ENCODE measurements around the gene RAD51B. TPM values are rescaled to one million over a fixed set of nuclear protein-coding genes. Genes with fewer than 3 reads are reported as not detected.

Gene RAD51B
- total RNA-seq, 2 donors from 2014 or later, result 22.8 to 33.8 TPM

DNA sequence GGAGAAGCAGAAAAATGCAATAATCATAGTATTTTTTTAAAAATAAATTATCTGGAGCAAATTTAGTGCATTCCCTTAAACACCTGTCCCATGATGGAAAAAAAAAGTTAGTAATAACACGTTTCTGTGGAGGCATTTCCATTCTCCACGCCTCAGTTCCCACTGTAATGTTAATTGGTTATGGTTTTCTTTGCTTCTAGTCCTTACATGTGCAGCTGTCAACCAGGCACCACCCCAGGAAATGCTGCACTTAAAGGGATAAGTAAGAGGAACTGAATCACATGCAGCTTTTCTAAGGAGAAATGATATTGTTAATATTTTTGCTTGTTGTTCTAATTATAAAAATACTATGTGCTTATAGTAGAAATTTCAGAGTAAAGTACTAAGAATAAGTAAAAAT is 733.0 kb downstream of the RAD51B start:
- Histone ChIP-seq H3K4me1 (ENCODE audit: control insufficient read depth, insufficient read depth, low read length) (no peaks in the 10 kb centered on the region), H3K9ac (ENCODE audit: extremely low read depth, low read length, poor library complexity, severe bottlenecking) (no peak overlapping the region)
- no peak overlapping the region for H3K4me3 Mint-ChIP-seq

DNA sequence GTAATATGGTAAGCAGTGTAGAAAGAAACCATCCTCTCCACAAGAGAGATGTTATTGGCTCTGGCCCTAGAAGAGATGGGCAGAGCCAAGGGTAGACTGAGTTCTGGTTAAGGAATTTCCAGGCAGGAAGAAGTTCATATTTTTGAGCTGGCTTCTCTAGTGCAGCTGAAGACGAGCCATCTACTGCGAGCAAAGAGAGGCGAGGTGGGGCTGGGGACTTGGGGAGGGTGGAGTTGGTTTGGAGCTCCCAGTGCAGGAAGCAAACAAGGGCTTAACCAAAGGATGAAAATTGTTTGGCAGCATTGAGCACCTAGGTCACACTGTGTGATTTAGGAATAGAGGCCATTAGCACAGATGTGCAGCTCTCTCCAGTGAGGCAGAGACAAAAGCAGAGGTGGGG is 733.7 kb downstream of the RAD51B start:
- no peak overlapping the region for H3K9ac ChIP-seq (ENCODE audit: extremely low read depth, low read length, poor library complexity, severe bottlenecking)
- H3K27me3 ChIP-seq (ENCODE audit: control insufficient read depth, insufficient read depth, low read length, poor library complexity, severe bottlenecking), result no peaks in the 10 kb centered on the region
- no peaks in the 10 kb centered on the region for H3K4me1 ChIP-seq (ENCODE audit: control insufficient read depth, insufficient read depth, low read length)
- no peaks in the 10 kb centered on the region for H3K9me3 ChIP-seq (ENCODE audit: control insufficient read depth, low read length)
- H3K27ac ChIP-seq (ENCODE audit: low read depth, low read length), result no peak overlapping the region
- H3K4me3 ChIP-seq (ENCODE audit: low read length), result no peak overlapping the region
- H3K36me3 Mint-ChIP-seq (ENCODE audit: low read depth), result no peaks in the 10 kb centered on the region
- peaks cover 15% of the 10 kb centered on the region for H3K27me3 Mint-ChIP-seq (ENCODE audit: insufficient read depth)
- no peaks in the 10 kb centered on the region for H3K36me3 ChIP-seq (ENCODE audit: control insufficient read depth, insufficient read depth, low read length)
- no peak overlapping the region for H3K27ac Mint-ChIP-seq
- DNase-seq, result peak; percentile 25
- H3K4me1 Mint-ChIP-seq, result peaks cover 32% of the 10 kb centered on the region
- TF ChIP-seq, protein P1, sequence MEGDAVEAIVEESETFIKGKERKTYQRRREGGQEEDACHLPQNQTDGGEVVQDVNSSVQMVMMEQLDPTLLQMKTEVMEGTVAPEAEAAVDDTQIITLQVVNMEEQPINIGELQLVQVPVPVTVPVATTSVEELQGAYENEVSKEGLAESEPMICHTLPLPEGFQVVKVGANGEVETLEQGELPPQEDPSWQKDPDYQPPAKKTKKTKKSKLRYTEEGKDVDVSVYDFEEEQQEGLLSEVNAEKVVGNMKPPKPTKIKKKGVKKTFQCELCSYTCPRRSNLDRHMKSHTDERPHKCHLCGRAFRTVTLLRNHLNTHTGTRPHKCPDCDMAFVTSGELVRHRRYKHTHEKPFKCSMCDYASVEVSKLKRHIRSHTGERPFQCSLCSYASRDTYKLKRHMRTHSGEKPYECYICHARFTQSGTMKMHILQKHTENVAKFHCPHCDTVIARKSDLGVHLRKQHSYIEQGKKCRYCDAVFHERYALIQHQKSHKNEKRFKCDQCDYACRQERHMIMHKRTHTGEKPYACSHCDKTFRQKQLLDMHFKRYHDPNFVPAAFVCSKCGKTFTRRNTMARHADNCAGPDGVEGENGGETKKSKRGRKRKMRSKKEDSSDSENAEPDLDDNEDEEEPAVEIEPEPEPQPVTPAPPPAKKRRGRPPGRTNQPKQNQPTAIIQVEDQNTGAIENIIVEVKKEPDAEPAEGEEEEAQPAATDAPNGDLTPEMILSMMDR (conservative IDR thresholded peaks at IDR 0.05), result no peak
- 96 to 100% methylated on average over 3 of the region's 3 CpGs for WGBS, 2 experiments (ENCODE audit: insufficient coverage in 1 of 2, insufficient read length in 1 of 2)
- no peaks in the 10 kb centered on the region for H3K9me3 Mint-ChIP-seq
- no peak overlapping the region for H3K4me3 Mint-ChIP-seq

More for the DNA sequence above, 733.0 kb downstream of the RAD51B start:
- H3K9me3 Mint-ChIP-seq, result no peaks in the 10 kb centered on the region
- WGBS, 2 experiments (ENCODE audit: insufficient coverage in 1 of 2, insufficient read length in 1 of 2), result 70 to 95% methylated on average over 2 of the region's 2 CpGs
- Histone ChIP-seq H3K9me3 (ENCODE audit: control insufficient read depth, low read length) (no peaks in the 10 kb centered on the region), H3K36me3 (ENCODE audit: control insufficient read depth, insufficient read depth, low read length) (no peaks in the 10 kb centered on the region), H3K27me3 (ENCODE audit: control insufficient read depth, insufficient read depth, low read length, poor library complexity, severe bottlenecking) (no peaks in the 10 kb centered on the region), H3K27ac (ENCODE audit: low read depth, low read length) (no peak overlapping the region), H3K4me3 (ENCODE audit: low read length) (no peak overlapping the region)
- H3K4me1 Mint-ChIP-seq, result peaks cover 36% of the 10 kb centered on the region
- peaks cover 16% of the 10 kb centered on the region for H3K27me3 Mint-ChIP-seq (ENCODE audit: insufficient read depth)
- TF ChIP-seq, protein P1 (conservative IDR thresholded peaks at IDR 0.05), result no peak
- H3K36me3 Mint-ChIP-seq (ENCODE audit: low read depth), result no peaks in the 10 kb centered on the region
- H3K27ac Mint-ChIP-seq, result no peak overlapping the region
- no peak for DNase-seq

DNA sequence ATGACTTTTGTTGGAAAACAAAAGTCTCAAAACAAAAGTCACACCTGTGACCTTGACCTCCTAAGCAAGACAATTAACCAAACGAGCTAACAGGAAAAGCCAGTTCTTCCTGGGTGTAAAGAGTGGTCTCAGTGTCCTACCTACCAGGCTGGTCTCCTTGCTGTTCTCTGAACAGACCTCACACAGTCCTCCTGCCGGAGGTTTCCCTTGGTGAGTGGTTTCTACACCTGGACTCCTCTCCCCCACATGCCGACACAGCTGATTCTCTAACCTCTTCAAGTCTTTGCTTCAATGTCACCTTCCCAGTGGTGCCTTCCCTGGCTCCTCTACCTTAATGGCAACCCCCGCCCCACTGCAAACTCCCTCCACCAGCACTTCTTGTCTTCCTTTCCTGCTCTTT is 734.7 kb downstream of the RAD51B start:
- Histone ChIP-seq H3K27ac (ENCODE audit: low read depth, low read length) (no peak overlapping the region), H3K27me3 (ENCODE audit: control insufficient read depth, insufficient read depth, low read length, poor library complexity, severe bottlenecking) (no peaks in the 10 kb centered on the region), H3K4me1 (ENCODE audit: control insufficient read depth, insufficient read depth, low read length) (no peaks in the 10 kb centered on the region), H3K4me3 (ENCODE audit: low read length) (no peak overlapping the region), H3K9ac (ENCODE audit: extremely low read depth, low read length, poor library complexity, severe bottlenecking) (no peak overlapping the region), H3K9me3 (ENCODE audit: control insufficient read depth, low read length) (no peaks in the 10 kb centered on the region), H3K36me3 (ENCODE audit: control insufficient read depth, insufficient read depth, low read length) (no peaks in the 10 kb centered on the region)
- DNase-seq, result peak; percentile 52
- TF ChIP-seq, protein P1 (conservative IDR thresholded peaks at IDR 0.05), result no peak
- Mint-ChIP-seq H3K27me3 (ENCODE audit: insufficient read depth) (peaks cover 13% of the 10 kb centered on the region), H3K9me3 (no peaks in the 10 kb centered on the region), H3K4me1 (peaks cover 25% of the 10 kb centered on the region), H3K27ac (no peak overlapping the region), H3K36me3 (ENCODE audit: low read depth) (no peaks in the 10 kb centered on the region), H3K4me3 (no peak overlapping the region)
- 83 to 84% methylated on average over 3 to 4 of the region's 4 CpGs for WGBS, 2 experiments (ENCODE audit: insufficient coverage in 1 of 2, insufficient read length in 1 of 2)

All from endodermal cell (in vitro differentiated cells).